GM18870 (cell line): ENCODE results near the gene LEMD3.

Experiments used
- ATAC-seq: cut with Tn5 transposase; IDR thresholded peaks from one replicate; pipeline ENCODE4 v1.9.1; 2021; ENCODE audit warnings: moderate library complexity; ENCODE audit not compliant: unreplicated experiment

LEMD3 gene

DNA sequence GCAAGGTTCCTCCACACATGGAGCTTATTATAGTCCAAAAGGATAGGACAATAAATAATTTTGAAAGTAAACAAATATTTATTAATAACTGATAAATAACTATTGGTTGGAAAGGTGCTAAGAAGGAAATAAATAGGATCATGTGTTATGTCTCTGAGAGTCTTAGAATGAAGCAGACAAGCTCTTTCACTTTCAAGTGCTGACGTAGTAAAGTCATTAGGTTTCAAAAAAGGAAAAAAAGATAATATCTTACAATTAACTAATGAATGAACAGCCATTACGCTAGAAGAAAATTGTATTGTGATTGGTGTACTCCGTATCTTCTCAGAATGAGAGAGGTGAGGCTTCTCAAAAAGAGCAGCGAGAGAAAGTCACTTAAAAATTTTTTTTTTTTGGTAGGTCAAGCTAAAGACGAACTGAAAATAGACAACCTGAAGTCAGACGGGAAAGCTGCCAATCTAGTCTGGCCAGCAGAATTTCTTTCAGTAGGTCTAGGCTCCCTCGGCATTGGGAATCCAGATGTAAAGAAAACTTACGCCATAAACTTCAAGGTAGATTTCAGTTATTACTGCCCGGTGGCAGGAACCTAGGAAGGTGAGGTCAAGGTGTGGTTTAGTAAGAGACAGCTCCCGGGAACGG, 583 bp upstream of the LEMD3 start:
- no peak for ATAC-seq

DNA sequence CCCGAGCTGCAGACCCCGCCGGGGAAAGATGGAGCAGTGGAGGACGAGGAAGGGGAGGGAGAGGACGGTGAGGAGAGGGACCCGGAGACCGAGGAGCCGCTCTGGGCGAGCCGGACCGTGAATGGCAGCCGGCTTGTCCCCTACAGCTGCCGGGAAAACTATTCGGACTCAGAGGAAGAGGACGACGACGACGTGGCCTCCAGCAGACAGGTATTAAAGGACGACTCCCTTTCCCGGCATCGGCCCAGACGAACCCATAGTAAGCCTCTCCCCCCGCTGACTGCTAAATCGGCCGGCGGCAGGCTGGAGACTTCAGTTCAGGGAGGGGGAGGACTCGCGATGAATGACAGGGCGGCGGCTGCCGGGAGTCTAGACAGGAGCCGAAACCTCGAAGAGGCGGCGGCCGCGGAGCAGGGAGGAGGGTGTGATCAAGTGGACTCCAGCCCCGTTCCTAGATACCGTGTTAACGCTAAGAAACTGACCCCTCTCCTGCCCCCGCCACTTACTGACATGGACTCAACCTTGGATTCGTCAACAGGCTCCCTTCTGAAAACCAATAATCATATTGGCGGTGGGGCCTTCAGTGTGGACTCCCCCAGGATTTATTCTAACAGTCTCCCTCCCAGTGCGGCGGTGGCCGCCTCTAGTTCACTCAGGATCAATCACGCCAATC, 962 bp downstream of the LEMD3 start:
- ATAC-seq: peak; percentile 32

DNA sequence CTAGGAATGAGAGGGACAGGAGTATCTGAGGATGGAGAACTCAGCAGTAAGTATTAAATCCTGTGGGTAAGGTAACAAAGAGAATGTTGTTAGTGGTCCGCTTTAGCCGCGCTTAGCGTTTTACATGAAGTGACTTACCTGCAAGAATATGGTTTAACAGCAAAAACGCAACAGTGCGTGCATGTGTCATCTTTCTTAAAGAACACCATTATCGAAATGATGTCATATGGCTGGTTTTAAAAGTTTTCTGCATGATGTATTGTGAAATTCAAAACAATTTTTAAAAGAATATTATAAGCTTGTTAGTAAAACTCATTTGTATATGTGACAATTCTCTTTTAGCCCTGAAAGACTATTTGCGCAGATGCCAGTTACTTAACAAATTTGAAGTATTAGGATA, 1.7 kb downstream of the LEMD3 start:
- ATAC-seq: no peak

DNA sequence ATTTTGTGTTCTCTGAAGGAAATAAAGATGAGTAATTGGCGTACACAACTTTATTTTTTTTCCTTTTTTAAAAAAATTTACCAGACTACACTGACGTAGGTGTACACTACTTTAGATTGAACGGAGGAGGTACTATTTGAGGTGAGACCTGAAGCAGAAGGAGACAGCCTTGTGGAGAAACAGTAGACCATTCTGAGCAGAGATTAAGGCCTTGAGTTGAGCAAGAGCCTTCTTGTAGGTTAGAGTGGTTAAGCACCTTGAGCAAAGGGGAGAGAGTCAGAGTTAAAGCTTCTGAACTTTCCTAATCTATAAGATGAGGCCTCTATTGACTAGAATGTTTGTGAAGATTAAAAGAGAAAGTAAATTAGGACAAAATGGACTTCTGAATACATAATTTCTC, 2.5 kb downstream of the LEMD3 start:
- ATAC-seq: no peak

DNA sequence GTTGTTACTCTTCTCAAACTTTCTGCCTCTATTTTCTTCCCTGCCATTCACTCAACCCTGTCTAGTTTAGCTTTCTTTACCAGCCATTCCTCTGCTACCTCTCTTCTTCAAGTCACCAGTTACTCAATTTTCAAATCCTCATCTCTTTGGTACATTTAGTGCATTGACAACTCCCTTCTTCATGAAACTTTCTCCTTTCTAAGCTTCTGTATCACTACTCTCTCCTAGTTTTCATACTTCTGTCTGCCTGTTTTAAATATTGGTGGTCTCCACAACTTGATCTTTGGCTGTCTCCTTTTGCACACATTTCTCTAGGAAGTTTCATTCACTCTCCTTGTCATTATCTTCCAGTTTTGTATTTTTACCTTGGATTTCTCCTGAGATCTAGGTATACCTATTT, 6.0 kb downstream of the LEMD3 start:
- ATAC-seq: no peak

DNA sequence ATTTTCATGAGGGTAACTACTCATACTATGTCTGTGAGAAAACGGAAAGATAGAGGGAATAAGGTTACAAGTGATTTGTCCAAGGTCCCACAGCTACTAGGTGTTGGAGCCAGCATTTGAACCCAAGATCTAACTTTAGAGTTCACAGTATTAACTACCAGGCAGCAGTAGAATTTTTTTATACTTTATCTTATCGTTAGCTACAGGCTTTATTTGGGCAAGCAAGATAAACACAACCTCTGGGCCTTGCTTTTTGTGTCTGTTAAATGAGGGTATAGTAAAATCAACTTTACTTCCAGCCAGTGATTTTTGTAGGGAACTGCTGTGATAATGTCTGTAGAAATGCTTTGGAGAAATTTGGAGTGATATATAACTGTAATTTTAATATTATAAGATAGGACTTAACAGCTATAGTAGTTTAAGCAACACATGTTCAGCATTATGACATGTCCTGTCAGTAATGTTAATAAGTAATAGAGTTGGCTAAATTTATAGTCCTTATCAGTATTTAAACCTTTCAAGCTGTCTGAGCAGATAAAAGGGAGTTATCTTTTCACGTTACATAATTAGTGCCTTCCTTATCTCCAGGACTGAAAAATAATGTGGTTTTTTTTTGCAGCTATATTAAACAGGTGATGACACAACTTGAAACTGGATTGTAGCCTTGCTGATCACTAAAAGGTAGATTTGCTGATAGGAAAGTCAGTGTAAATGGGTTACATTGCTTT, 12.8 kb downstream of the LEMD3 start:
- no peak for ATAC-seq

DNA sequence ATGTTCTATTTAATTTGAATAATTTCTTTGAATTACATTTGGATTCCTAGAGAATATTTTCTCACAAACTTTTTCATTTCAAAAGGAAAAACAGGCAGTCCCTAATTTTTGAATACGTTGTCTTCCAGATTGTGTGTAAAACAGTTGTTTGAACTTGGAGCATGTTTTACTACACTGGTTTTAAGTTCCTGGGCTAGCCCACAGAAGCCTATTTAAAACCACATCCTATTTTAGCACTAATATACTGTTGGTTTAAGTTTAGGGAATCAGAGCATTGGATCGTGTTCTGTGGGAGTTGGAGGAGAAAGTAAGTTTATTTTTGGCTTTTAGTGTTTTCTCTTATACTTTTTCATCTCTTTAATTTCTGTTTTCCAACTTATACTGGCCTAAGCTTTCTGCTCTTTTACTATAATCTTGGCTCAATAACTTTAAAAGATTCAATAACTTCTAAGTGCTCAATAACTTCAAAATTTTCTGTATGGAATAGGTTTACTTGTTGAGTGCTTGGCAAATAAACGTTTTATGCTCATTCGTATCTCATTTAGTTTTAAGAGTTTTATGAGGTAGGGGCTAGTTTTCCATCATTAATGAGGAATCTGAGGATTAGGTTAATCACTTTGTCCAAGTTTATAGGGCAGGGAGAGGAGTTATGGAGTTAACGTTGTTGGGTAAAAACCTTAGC, 14.9 kb downstream of the LEMD3 start:
- no peak for ATAC-seq

DNA sequence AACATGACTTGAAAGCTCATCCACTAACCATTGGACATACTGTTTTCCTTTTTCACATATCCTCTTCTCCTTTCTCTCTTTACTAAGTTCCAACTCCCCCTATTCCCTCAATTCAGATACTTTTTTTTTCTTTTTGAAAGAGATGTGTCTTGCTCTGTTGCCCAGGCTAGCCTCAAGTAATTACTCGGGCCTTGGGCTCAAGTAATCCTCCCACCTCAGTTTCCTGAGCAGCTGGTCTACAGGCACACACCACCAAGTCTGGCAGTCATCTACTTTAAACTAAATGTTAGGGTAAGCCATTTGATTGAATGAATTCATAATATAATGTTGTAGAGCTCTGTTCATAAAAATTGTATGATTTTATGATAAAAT, 15.5 kb downstream of the LEMD3 start:
- ATAC-seq: no peak

DNA sequence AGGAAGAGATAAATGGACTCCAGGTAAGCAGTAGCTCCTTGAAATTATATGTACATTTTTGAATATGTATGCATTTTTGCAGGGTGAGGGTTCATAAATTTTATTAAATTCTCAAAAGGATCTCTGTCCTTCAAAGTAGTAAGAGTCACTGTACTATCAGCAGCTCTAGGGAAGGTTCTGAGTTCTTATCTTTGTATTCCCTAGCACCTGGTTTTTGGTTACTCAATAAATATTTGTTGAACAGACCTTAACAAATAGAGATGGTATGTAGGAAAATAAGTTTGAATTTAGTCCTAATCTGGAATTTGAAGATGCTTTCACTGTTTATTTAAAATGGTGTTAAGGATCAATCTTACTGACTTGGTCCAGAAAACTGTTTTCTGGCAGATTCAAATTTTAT, 18.3 kb downstream of the LEMD3 start:
- no peak for ATAC-seq

DNA sequence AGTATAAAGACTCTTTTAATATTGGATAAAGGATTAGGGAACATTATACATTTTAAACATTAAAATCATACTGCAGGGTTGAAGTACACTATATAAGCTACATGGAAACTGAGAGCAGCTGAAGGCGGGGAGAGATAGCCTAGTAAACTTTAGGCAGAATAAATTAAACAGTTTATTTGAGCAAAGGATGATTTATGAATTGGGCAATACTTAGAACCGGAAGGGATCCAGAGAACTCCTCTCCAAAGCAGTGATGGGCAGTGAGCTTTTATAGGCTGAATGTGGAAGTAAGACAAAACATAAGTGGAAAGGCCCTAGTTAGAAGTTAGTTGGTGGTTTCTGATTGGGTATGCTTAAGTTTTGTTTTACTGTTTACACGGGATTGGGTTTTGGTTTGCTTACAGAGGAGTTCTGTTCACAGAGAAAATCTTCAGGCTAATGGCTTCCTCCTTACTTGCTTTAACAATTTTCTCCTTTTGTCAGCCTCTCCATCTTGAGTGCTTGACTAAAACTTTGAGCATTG, 18.9 kb downstream of the LEMD3 start:
- peak; percentile 62 for ATAC-seq

DNA sequence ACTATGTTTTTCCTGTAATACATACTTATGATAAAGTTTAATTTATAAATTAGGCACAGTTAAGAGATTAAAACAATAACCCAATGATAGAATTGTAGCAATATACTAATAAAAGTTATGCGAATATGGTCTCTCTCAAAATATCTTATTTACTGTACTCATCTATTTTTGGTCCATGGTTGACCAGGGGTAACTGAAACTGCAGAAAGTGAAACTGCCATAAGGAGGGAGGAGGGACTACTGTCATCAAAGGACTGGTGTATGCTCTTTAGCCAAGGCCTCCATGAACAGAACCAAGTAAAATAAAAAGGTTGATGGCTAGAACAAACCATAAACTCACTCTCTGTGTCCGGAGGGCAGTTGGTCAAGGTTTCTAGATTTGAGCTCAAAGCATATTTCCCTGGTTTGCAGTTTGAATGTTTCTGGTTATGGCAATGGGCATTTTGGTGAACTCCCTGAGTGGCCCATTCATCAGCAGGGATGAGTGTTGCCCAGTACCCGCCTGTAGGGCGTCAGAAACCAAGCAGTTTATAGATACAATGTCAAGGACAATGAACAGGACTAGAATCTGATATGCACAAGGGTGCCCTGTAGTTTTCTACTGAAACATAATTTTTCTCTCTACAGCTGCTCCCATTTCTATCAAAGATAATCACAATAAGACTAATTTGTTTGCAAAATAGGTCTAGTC, 19.8 kb downstream of the LEMD3 start:
- peak; percentile 96 for ATAC-seq

DNA sequence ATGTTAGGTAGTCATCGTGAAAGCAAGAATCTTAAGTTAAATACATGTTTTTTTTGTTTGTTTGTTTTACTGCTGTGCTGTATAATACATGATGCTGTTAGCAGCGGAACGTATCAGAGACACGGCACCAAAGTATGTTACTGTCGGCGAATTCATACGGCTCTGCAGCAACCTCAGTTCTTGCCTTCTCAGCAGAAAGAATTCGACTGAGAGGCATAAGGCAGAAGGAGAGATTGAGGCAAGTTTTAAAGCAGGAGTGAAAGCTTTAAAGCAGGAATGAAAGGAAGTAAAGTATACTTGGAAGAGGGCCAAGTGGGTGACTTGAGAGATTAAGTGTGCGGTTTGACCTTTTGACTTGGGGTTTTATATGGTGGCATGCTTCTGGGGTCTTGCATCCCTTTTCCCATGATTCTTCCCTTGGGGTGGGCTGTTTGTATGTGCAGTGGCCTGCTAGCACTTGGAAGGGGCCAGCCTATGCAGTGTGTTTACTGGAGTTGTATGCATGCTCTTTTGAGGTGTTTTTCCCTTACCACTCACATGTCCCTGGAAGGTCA, 23.7 kb downstream of the LEMD3 start:
- no peak for ATAC-seq

DNA sequence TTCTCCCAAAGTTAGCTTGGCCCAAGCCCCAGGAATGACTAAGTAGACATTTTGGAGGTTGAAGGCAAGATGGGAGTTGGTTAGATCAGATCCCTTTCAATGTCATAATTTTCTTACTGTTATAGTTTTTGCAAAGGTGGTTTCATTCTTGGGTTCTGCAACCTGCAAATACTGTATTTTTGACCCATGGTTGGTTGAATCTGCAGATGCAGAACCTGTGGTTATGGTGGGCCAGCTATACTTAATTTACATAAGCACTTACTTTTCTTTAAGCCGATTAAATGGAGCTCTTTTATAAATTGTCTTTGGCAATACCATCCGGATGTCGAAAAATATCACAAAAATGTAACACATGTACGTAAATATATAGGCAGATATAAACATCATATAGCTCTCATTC, 25.6 kb downstream of the LEMD3 start:
- ATAC-seq: no peak

DNA sequence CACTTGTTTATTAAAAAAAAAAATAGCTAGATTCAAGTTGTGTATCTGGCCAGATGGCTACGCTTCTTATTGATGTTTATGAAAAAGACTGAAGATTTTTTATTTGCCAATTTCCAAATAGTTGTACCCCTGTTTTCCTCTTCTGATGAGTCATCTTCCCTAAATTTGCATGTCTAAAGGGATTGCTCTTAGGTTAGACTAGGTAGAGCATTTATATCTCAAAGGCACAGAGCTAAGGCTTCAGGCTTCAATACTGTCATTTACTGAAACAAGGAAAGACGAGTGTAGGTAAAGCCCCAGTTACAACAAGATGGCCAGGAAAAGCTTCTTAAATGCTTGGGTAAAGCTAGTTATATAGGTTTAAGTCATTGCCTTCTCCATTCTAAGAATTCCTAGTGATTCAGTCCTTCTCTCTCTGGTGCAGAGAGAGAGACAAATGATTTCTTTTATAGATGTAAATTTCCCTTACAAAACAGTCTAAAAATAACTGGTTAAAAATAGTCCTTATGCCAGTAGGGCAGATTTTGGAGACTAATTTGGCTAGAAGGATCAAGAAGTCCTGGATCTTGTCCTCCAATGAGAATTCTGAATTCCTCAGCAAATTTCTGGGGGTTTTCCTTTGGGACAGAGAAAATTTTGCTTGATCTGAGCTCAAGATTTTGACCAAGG, 26.1 kb downstream of the LEMD3 start:
- no peak for ATAC-seq

DNA sequence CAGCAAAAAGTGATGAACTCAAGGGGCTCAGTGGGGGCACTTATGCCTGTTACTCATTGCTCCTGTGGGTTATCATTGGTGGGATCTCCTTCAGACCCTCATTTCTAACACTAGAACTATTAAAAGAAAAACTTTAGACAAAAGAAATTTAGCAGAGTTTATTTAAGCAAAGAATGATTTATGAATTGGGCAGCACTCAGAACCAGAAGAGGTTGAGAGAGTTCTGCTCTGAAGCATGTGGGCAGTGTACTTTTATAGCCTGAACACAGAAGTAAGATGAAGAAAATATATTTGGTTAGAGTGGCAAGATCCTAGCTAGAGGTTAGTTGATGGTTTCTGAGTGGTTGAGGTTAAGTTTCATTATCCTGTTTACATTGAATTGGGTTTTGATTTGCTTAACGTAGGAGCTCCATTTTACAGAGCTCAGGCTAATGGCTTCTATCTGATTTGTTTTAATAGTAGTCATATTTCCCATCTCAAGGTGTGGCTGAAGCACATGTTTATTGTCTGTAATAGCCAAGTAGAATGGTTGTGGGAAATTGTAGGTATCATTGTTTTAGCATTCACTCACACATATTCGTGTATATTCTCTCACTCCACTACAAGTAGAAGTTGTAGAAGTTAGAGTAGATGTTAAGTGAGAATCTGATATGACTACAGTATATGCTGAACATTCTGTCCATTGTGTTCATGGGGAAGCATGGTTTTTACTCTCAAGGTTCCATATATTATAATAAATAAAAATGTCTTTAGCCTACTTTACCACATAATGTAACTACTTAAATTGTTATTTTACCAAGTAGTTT, 27.6 kb downstream of the LEMD3 start:
- no peak for ATAC-seq

DNA sequence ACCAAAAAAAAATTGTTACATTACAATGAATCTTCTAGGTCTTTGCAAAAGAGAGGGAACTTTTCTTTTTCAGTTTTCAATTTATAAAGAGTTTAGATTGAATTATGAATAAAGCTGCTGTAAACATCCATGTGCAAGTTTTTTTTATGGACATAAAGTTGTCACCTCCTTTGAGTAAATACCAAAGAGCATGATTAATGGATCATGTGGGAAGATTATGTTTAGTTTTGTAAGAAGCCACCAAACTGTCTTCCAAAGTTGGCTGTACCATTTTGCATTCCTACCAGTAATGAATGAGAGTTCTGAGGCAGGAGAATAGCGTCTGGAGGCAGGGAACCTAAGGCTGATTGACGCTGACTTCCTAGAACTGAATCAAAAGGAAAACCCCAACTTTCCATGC, 30.2 kb downstream of the LEMD3 start:
- ATAC-seq: no peak

DNA sequence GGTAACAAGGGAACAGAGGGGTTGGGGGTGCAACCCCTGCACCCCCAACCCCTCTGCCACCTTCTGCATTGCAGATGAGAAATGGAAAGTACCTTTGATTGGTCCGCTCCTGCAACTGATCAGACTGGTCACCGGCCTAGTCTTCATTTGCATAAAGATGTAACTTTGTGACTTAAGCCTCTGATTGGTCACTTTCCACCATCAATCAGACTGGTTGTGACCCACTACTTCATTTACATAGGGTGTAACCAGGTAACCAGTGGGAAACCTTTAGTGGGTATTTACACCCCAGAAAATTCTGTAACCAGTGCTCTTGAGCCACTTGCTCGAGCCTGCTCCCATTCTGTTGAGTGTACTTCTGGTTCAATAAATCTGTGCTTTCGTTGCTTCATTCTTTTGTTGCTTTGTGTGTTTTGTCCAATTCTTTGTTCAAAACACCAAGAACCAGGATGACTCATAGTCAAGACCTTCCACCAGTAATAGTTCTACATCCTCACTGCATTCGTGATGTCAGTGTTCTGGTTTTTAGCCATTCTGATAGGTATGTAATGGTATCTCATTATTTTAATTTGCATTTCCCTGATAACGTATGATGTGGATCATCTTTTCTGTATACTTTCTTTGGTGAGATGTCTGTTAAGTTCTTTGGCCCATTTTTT, 30.8 kb downstream of the LEMD3 start:
- ATAC-seq: no peak

DNA sequence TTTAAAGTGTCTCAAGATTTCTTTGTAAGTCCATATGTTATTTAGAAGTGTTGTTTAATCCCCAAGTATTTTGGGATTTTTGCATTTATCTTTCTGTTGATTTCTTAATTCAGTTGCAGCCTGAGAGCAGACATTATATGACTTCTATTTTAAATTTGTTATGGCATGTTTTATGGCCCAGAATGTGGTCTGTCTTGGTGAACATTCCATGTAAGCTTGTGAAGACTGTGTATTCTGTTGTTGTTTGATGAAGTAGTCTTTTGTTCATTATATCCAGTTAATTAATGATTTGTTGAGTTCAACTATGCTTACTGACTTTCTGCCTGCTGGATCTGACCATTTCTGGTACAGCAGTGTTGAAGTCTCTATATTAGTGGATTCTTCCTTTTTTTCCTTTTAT, 34.0 kb downstream of the LEMD3 start:
- no peak for ATAC-seq
